Stimulated activated effector memory CD8-positive, alpha-beta T cell treated with anti-CD3 and anti-CD28 coated beads, Interleukin-12 subunit alpha, Interleukin-12 subunit beta, amount 100 ng/mL, for 72 hours (primary cell): ENCODE data around the gene CYP26A1.
A peak's percentile ranks its signal among the peaks of the same experiment; 100 is the strongest.

Experiments used
- ATAC-seq: fragments of 150-1000 bp; cut with Tn5 transposase; 2 replicates; pipeline ENCODE4 v1.10.0; 2021
- DNase-seq, 2 donors: peaks; one replicate each; pipeline ENCODE4 v3.0.0; 2021 to 2022; ENCODE audit warnings: low spot score in 2 of 2
- H3K27ac Mint-ChIP-seq: one replicate; pipeline ENCODE4 v1.8.0; 2022; ENCODE audit warnings: mild to moderate bottlenecking, mixed read lengths
- H3K36me3 Mint-ChIP-seq: one replicate; pipeline ENCODE4 v1.8.0; 2022; ENCODE audit warnings: mild to moderate bottlenecking, mixed read lengths
- H3K4me1 Mint-ChIP-seq: one replicate; pipeline ENCODE4 v1.8.0; 2022; ENCODE audit warnings: mixed read lengths
- H3K4me3 Mint-ChIP-seq: one replicate; pipeline ENCODE4 v1.8.0; 2022; ENCODE audit warnings: mild to moderate bottlenecking, mixed read lengths
- H3K9me3 Mint-ChIP-seq: one replicate; pipeline ENCODE4 v1.8.0; 2022; ENCODE audit warnings: mixed read lengths

CYP26A1 gene

DNA sequence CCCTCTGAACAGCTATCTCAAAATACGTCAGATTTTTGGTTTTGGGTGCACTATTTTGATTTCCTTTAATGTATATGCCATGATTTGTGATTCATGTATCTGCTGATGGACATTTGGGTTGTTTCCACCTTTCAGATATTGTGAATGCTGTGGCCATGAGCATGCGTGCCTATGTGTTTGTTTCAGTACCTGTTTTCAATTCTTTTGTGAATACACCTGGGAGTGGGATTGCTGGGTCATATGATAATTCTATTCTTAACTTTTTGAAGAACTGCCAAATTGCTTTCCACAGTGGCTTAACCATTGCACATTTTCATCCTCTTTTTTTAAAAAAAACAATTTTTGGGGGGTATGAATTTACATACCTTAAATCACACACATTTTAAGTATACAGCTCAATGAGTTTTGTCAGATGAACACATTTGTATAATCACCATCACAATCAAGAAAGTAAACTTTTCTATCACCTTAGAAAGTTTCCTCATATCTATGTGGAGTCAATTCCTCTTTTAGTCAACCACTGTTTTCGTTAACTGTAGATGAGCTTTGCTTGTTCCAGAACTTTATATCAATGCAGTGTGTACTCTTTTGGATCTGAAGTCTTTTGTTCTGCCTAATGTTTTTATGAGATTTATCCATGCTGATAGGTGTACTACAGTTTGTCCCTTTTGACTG is 36.9 kb downstream of the CYP26A1 start:
- Mint-ChIP-seq H3K4me1 (no peaks in the 10 kb centered on the region), H3K4me3 (no peak overlapping the region), H3K27ac (no peak overlapping the region), H3K36me3 (peaks cover 4% of the 10 kb centered on the region), H3K9me3 (no peaks in the 10 kb centered on the region)
- DNase-seq = no peak
- ATAC-seq = no peak

DNA sequence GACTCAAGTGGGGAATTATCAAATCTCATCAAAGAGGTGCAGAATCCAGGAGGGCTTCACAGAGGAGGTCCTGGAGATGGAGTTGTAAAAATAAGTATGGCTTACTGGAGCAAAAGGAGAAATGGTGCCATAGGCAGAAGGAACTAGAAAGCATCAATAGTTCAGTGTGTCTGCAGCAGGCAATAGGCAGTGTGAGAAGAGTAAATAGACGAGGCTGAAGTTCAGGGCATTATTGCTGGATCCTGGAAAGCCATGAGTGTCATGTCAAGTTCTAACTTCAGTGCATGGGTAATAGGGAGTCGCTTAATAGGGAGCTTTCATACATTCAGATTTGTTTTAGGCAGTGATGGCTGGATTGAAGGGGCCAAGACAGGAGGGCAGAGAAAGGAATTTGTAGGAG is 39.3 kb downstream of the CYP26A1 start:
- no peaks in the 10 kb centered on the region for H3K4me1 Mint-ChIP-seq
- DNase-seq (no peak), ATAC-seq (no peak)
- no peaks in the 10 kb centered on the region for H3K9me3 Mint-ChIP-seq
- peaks cover 4% of the 10 kb centered on the region for H3K36me3 Mint-ChIP-seq
- H3K27ac Mint-ChIP-seq = no peak overlapping the region
- no peak overlapping the region for H3K4me3 Mint-ChIP-seq

DNA sequence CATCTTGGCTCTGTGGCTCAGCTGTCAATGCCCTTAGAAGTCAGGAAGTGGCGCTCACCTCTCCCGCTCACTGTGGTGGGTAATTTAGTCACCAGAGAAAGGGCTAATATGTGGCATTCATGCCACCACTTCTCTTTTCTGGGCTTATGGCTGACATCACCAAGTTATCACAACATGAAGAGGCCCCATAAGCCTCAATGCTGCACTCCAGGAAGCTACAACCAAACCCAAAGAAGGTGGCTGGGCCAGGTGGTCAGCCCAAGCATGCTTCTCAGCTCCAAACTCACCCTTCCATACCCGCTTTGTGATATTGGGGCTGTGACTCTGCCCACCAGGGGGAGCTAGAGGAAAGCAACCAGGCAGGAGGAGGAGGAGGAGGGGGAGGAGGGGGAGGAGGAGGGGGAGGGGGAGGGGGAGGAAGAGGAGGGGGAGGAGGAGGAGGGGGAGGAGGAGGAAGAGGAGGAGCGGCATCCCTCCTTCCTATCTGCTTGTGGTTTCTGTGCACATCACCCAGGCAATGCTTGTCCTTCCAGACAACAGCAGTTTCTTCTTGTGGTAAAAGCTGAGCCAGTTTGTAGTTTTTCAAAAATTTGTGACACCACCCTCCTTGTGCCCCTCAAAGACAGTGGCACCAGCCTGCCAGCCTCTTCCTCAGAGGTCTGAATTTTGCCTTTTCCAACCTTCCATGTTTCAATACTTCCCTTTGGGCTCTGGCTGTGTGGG is 42.1 kb downstream of the CYP26A1 start:
- H3K9me3 Mint-ChIP-seq = no peaks in the 10 kb centered on the region
- H3K4me3 Mint-ChIP-seq = no peak overlapping the region
- peaks cover 4% of the 10 kb centered on the region for H3K36me3 Mint-ChIP-seq
- no peak overlapping the region for H3K27ac Mint-ChIP-seq
- H3K4me1 Mint-ChIP-seq = no peaks in the 10 kb centered on the region
- peak; percentile 70 for ATAC-seq
- peak; percentile 42 to 79 for DNase-seq

DNA sequence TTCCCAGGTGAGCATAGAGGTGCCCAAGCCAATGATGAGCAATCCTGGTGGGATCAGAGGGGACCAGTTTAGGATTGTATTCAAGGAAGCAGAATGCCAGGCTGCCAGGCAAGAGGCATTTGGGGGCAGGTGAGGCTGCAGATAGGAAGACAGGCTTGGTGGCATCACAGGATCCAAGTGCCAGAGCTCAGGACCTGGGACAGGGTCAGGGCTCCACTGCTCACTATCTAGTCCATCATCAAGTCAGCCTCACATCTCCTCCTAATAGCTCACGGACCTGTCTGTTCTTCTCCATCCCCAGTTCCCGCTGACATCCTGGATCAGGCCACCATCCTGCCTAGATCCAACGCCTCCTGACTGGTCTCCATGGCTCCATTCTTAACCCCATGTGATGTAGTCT is 47.6 kb downstream of the CYP26A1 start:
- H3K9me3 Mint-ChIP-seq = peaks cover 8% of the 10 kb centered on the region
- ATAC-seq (no peak), DNase-seq (no peak)
- H3K36me3 Mint-ChIP-seq = no peaks in the 10 kb centered on the region
- no peak overlapping the region for H3K27ac Mint-ChIP-seq
- no peaks in the 10 kb centered on the region for H3K4me1 Mint-ChIP-seq
- no peak overlapping the region for H3K4me3 Mint-ChIP-seq

- DNase-seq = no peak
- Mint-ChIP-seq H3K4me1 (no peaks in the 10 kb centered on the region), H3K9me3 (peaks cover 11% of the 10 kb centered on the region), H3K27ac (no peak overlapping the region), H3K36me3 (no peaks in the 10 kb centered on the region), H3K4me3 (no peak overlapping the region)
- ATAC-seq = no peak
These were observed 50.1 kb downstream of the CYP26A1 start for GRCh38 chr10:93123766-93124165.

DNA sequence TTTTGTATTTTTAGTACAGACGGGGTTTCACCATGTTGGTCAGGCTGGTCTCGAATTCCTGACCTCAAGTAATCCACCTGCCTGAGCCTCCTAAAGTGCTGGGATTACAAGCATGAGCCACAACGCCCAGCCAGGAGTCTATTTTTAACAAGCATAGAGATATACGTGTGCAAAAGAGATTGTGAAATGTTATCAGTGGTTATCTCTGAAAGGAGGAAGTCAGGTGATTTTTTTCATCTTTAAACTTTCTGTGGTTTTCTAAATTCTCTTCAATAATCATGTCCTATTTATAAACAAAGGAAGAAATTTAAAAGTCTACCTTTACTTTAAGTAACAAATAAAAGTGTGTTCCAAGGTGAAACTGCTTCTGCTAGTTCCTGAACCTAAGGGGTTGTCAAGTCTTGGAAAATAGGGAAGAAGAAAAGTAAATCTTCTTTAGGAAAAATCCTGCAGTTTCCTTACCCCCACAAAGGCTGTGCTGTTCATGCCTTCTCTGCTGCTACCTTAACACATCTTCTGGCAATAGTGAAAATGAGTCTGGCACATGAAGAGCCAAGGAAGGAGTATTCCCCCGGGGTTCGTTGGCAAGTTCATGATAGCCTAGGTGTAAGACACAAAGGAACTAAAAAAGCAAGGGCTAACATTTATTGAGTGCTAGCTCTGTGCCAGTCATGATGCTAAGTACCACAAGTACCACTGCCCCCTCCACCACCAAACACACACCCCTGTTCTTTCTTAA is 51.1 kb downstream of the CYP26A1 start:
- Mint-ChIP-seq H3K4me1 (no peaks in the 10 kb centered on the region), H3K4me3 (no peak overlapping the region), H3K27ac (no peak overlapping the region), H3K36me3 (no peaks in the 10 kb centered on the region), H3K9me3 (peaks cover 13% of the 10 kb centered on the region)
- DNase-seq (no peak), ATAC-seq (no peak)

DNA sequence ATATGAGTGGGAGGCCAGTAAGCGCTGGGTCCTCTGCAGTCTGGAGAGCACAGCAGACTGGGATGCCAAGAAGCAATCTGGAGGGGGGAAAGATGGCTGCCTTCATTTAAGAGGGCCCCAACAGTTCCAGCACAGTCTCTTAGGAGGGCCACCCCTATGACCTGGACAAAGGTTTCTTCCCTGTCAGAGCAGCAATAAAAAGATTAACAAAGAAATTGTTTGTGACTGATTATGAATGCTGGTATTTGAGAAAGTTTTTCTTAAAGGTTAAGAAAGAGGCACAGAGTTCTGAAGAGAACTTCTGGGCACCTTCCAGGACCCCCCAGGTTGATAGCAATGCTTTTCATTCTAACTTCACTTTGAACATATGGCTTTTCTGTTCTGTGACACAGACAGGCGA is 52.3 kb downstream of the CYP26A1 start:
- H3K36me3 Mint-ChIP-seq = no peaks in the 10 kb centered on the region
- peaks cover 13% of the 10 kb centered on the region for H3K9me3 Mint-ChIP-seq
- ATAC-seq = no peak
- no peak for DNase-seq
- H3K27ac Mint-ChIP-seq = no peak overlapping the region
- no peaks in the 10 kb centered on the region for H3K4me1 Mint-ChIP-seq
- no peak overlapping the region for H3K4me3 Mint-ChIP-seq

DNA sequence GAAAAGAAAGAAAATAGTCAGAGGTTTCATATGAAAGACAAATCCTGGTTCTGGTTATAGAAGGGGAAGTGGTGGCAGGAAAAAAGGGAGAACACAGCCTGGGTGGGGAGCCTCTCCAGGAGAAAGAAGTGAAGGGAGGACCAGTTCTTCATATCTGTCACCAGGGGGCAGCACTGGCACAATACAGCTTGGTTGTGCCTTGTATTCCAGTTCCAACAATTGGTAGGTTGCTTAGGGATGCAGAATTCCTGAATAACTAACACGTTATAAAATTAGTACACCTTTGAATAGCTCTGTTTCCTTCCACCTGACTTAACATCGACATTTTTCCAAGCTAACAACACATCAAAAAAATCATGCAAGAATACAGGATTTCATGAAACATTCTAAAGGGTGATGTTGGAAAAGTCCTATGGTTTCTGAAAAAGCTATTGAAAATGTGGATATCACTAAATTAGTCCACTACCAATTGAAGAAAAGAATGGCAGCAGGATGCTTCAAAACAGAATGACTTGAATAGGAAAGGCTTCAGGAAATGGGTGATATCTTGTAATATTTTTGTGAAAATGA is 52.9 kb downstream of the CYP26A1 start:
- ATAC-seq (no peak), DNase-seq (no peak)
- Mint-ChIP-seq H3K9me3 (peaks cover 13% of the 10 kb centered on the region), H3K36me3 (no peaks in the 10 kb centered on the region), H3K4me1 (no peaks in the 10 kb centered on the region), H3K27ac (no peak overlapping the region), H3K4me3 (no peak overlapping the region)
